GM21825 (cell line): Measurements from ENCODE around the gene MACROH2A2.

Source experiments
- ATAC-seq: cut with Tn5 transposase; IDR thresholded peaks from one replicate; pipeline ENCODE4 v1.9.1; 2021; ENCODE audit warnings: mild to moderate bottlenecking, moderate library complexity; ENCODE audit not compliant: unreplicated experiment

Gene MACROH2A2

DNA sequence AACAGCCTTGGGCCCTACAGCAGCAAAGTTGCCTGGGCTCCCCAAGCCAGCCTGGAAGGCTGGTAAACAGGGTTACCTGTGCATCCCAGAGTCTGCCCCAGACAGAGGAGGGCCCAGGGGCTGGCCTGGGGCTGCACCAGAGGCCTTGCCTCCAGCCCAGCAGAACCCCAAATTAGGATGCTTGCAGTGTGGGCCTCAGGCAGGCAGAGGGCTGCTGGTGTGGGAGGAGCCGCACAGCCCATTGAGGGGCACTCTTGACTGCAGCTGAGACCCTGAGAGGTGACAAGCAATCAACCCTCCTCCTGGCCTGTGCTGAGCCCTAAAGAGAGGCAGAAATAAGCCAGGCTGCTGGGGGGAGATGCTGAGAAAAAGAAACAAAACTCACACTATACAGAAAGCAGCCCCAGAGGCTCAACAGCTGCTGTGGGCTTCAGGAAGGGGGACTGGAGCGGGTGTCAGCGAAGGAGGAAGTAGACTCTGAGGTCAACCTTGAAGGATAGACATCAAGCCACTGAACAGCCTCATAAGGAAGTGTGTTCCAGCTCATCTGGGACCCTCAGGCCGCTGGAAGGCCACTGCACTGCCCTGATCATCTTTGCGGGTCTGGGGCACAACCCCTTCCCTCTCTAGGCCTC, 73.4 kb downstream of the MACROH2A2 start:
- ATAC-seq = no peak

DNA sequence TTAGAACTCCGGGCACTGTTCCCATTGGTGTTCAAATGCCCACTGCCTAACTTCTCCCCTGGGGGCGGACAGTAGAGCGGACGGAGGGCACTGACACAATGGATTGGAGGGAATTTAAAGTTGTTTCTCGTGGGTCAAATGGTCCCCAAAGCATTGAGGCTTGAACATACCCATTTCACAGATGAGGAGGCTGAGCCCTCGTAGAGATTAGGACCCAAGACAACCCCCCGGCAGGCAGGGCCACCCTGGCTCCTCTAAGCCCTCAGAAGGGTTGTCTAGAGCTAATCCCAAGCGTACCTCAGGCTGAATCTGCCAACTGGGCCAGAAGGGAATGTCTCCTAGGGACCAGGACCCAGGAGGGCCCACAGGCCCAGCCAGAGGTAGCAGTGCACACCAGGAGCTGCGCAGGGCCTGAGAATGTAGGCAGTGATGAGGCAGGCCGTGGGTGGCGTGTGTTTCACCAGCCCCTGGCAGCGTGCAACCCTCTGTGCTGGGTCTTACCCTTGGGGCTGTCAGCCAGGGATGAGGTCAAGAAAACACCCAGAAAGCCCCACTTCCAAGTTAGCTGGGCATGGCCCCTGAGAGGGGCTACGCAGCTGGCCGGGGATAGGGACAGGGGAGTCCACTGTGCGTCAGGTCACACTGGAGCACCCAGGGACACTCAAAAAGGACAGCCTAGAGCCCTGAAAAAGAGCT, 74.2 kb downstream of the MACROH2A2 start:
- ATAC-seq = no peak

DNA sequence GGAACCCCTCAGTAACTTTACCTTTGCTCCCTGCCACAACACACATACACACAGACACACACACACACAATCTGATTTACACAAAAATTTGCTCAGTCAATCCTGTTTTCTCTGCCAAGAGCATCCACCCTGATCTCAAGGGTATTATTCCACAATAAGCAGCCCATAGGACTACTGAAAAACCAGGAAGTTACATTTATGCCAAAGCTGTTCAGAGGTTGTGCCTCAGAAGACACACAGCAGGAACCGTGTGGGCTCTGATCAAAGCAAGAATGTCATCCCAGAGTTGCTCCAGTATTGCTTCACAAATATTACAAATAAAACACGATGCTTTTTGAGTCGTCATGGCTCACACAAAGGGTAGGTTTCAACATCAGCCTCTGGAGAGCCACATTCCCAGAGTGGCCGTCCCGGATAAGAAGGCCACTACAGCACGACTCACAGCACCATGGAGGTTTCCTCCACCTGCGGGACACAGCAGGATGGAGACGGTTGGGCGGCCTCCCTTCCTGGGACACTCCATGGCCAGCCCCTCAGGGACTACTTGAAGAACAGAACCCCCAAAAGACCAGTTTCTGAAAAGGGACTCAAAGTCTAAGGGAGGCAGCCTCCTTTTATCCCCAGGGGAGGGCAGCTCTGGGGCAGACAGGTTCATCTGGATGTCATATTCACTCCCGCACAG, 78.4 kb downstream of the MACROH2A2 start:
- ATAC-seq = no peak

DNA sequence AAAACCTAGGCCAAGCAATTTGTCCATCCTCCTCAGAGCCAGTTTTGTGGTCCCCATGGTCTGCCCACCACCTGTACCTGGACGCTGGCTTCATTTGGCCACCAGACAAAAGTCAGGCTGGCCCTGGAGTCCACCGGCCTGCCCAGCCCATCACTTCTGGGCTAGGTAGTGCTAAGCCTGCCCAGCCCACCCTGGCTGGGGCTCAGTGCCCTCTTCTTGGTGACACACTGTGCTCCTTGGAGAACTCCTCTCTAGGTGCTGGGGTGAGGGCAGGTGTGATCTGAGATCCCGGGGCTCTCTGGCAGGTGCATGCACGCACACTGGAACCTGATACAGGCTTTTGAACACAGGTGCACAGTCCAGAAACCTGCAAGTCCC, 78.9 kb downstream of the MACROH2A2 start:
- ATAC-seq = no peak

DNA sequence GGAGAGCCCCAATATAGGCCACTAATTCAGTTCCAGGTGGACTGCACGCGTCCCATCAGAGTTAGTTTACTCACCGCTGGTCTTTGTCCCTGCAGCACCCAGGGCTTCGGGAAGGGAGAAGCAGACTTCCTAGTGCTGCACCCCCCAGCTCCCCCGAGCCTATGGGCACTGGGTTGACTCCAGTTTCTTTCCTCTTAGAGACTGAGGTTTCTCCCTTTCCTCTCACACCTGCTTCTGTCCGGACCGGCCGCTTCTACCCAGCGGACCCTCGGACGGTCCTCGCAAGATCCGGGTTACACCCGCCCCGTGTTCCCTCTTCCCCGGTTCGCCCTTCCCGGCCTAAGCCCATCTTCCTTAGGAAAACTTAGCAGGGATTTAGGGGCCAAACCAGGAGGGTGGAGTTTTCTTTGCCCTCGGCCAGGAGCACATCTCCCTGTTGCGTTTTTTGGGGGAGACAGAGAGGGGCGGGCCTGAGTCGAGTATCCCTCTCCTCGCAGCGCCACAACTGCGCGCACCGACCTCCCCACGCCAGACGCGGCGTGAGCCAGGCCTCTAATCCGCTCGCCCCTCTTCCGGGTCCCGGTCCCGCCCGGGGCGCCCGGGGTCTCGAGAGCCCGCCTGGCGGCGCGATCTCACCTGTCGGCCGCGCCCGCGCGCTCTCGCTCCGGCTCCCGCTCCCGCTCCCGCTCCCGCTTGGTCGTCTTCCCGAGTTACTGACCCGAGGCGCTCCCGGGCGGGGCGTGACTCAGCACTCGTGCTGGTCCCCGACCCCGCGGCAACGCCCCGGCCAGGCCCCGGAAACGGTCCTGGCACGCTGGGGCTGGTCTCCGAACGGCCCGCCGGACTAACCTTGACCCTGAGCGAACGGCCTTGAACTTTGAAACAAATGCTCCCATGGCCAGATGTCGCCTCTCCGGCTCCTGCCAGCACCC, 79.7 kb downstream of the MACROH2A2 start, which contains the start of gene AIFM2:
Gene AIFM2 (minus strand): TSS at position 728 of the 932 bp plus-strand sequence. CDS start 8,741 bp downstream, outside the sequence.
- peak; percentile 56 for ATAC-seq

DNA sequence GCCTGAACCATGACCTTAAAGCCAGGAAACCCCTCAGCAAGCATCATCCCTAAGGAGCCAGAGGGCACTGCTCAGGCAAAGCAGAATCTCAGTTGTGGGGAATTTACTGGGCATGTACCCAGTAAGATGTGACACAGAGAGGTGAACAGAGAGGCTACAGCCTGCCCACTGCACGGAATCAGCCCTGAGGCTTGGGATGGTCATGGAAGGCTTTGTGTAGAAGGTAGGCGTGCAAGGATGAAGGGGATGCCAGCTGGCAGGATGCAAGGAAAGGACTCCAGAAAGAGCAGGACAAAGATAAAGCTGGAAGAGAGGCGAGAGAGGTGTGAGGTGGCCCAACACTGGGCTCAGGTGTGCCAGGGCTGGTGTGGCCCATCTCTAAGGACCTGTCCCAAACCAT, 82.4 kb downstream of the MACROH2A2 start:
- no peak for ATAC-seq

DNA sequence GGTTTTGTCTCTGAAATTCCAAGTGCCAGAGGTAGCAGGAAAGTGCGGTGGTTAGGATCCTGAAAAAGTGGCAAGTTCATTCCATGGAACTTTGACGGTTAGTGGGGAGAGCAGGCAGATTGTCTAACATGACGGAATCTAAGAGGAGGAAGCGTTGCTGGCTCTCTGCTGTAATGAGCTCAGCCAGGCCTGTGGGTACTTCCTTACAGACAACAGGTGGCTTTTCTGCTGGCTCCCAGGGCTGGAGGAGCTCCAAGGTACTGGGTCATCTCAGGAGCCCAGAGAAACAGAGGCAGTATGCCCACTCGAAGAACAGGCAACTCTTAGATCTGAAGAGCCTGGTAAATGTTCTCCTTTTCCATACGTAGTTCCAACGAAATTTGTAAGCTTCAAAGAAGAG, 83.0 kb downstream of the MACROH2A2 start:
- no peak for ATAC-seq

DNA sequence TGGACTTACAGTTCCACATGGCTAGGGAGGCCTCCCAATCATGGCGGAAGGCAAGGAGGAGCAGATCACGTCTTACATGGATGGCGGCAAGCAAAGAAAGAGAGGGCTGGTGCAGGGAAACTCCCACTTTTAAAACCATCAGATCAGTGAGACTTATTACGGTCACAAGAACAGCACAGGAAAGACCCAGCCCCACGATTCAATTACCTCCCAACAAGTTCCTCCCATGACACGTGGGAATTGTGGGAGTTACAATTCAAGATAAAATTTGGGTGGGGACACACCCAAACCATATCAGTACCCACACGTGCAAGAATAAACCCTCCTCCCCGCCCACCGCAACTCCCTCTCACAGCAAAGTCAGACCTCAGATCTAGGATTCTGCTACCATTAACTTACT, 84.5 kb downstream of the MACROH2A2 start:
- ATAC-seq = no peak

DNA sequence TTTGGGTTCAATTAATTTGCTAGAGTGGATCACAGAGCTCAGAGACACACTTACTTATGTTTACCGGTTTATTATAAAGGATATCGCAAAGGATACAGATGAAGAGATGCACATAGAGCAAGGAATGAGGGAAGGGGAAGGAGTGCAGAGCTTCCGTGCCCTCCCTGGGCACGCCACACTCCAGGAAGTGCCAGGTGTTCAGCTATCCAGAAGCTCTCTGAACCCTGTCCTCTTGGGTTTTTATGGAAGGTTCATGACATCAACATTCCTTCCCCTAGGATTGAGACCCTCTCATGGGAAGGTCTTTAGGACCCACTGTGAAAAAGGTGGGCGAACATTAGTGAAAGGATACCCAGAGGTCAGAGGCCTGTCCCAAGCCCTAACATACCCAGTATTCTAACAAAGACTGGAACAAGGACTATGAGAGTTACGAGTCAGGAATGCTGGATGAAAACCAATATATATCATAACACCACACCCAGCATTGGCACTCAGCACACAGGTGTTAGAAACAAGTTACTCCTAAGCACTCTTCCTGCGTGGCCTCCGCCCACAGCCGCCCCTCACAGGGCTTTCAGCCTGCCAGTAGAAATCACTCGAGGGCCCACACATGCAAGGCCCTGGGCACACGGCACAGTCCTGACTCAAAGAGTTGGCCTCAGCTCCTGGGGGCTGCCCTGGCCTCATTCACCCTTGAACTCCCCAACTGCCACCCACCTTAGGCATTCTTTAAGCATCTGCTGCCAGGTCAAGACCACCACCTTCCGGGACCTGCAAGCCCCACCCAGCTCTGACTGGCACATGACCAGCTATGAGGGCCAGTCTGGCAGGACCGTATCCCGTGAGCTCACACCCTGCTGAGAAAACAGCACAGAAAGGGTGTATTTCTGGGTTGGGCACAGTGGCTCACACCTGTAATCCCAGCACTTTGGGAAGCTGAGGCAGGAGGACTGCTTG, 85.6 kb downstream of the MACROH2A2 start:
- ATAC-seq = no peak

DNA sequence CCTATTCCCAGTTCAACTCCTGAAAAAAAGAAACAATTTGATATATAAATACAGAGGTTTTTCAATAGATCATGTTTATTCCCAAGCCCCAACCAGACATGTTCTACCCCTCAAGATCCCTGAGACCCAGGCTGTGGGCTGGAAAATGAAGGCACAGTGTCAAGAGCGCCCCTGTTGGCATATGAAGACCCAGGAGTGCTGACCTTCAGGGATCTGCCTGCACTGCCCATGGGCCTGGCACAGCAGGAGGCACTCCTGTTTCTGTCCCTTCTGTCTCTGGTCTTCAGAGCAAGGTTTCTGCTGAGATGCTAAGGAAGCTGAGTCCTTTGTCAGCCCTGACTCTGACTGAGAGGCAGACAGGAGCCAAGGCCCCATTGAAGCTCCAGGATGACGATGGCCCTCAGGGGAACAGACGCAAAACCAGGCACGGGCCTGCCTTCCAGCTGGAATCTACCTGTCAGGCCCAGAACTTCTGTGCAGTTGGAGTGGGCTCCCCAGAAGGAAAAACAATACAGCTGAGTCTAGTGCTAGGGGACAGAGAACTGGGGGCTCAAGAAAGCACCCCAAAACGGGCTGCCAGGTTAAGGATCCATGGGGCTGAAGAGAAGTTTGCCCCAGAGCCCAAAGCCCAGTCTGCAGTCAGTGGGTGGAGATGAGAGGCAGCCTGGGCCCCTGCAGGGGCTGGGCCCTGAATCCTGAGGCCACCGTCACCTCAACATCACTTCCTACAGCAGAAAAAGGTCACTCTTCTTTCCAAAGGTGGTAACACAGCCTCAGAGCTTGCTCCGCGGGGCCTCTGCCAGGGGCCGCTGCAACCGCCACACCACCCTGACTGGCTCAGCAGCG, 86.7 kb downstream of the MACROH2A2 start:
- ATAC-seq = no peak

DNA sequence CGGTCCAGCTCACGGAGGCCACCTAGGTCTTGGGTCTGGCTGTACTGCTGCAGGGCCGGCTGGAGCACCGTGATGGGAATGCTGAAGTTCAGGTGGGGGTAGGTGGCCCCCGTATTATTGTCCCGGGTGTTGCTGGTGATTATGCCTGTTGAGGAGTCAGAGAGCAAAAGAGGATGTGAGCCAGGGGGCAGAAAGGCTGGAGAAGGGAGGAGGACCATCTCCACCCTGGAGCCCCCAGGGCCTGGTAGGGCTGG, 87.3 kb downstream of the MACROH2A2 start:
- ATAC-seq = no peak

DNA sequence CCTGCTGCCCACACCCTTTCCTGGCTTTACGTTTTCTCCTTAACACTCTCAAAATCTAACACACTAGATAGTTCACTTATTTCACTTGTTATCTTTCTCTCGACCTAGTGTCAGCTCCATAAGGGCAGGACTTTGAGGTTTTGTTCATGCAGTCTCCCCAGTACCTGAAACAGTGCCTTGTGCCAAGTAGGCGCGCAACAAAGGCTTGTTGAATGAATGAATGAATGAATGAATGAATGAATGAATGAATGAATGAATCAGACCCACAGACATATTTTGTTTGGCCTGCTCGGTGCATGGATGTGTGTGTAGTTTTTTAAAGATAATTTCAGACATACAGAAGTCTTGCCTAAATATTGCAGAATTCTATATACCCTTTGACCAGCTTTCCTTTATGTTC, 87.7 kb downstream of the MACROH2A2 start:
- ATAC-seq = no peak

DNA sequence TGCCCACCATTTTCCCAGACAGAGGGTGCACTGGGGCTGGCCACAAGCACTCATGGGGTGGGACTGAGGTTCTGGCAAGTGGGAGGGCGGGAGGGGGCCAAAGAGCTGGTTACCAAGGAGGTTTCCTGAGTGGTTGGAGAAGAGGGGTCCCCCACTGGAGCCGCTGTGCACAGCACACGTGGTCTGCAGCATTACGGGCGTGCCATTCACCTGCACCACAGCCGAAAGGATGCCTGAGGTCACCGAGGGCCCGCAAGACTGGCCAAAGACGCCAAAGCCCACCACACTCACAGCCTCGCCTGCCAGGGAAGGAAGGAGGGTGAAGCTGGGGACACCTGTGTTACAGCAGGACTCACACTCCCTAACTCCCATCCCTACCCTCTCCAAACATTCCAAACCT, 89.9 kb downstream of the MACROH2A2 start:
- no peak for ATAC-seq

DNA sequence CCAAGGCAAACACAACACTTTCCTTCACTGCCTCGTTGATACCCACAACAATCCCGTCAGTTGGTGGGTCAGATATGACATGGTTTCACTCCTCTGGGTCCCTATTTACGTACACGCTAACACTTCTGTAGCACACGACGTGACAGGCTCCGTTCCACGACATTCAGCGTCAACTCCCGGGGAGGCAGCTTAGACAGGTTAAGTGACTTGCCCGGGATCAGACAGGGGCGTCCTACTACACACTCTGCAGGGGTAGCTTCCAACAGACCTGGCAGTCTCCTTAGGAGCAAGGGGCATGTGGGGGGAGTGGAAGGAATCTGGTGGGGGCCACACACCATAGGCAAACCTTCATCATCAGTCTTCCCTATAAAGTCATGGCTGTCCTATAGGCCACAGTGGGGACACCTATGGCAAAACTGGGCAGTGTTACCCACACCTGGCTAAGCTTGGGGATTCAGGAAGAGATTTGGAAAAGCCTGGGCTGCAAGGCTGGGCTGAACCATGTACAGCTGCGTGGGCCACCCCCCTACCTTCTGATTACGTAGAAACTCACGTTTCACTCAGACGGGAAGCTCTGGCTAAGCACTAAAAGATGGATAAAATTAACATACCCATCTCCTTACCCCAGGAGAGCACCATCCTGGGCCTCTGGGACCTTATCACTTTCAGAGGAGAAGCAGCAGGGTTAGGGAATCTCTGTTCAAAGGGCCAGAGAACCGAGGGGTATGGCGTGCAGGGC, 91.9 kb downstream of the MACROH2A2 start:
- no peak for ATAC-seq

DNA sequence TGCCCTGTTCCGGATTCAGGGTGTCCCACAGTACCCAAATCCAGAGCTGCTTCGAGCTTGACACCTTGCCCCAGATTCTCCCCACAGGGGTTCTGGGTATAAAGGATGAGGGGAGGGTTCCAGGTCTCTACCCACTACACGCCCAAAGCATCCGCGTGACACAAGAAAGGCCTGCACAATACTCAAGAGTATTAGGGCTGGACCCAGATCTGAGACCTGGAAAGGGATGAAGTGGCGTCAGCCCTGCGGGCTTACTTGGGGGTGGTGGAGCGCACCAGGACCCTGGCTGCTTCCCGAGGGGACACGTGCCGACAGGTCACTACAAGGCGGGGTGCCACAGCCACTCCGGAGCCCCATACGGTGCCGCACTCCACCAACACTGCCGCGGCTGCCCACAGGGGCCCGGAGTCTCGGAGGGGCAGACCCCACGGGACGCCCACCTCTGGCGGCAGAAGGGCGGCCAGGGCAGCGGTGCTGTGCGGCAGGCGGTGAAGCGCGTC, 92.6 kb downstream of the MACROH2A2 start:
- ATAC-seq = peak; percentile 18

DNA sequence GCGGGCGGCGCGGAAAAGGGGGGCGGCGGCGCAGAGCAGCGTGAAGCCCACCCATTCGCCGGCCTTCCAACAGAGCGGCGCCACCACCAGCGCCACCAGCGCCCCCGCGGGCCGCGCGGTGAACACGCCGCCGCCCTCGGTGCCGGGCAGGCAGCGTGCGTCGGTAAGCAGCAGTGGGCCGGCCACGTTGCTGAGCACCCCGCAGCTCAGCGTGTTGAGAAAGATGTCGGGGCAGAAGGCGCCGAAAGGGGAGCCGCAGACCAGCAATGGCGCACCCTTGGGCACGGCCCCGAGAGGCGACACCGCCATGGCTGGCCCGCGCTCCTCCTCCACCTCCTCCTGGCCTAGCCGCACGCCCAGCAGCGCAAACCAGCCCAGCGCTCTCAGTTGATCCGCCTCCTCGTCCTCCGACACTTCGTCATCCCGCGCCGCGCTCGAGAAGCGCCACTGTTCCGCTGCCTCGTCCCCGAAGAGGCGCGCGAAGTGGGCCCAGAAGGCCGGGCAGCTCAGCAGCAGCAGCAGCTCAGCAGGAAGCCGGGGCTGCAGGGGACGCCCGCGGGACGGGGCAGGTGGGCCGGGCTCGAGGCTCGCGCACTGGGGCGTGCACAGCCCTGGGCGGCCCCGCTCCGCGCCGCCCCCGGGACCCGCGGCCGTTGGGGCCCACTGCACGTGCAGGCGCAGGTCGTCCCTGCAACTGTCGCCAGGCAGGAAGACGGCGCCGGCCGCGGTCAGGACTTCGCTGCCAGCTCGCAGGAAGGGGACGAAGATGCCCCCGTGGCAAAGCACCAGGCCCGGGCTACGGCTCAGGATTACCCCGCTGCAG, 93.2 kb downstream of the MACROH2A2 start:
- peak; percentile 51 for ATAC-seq

DNA sequence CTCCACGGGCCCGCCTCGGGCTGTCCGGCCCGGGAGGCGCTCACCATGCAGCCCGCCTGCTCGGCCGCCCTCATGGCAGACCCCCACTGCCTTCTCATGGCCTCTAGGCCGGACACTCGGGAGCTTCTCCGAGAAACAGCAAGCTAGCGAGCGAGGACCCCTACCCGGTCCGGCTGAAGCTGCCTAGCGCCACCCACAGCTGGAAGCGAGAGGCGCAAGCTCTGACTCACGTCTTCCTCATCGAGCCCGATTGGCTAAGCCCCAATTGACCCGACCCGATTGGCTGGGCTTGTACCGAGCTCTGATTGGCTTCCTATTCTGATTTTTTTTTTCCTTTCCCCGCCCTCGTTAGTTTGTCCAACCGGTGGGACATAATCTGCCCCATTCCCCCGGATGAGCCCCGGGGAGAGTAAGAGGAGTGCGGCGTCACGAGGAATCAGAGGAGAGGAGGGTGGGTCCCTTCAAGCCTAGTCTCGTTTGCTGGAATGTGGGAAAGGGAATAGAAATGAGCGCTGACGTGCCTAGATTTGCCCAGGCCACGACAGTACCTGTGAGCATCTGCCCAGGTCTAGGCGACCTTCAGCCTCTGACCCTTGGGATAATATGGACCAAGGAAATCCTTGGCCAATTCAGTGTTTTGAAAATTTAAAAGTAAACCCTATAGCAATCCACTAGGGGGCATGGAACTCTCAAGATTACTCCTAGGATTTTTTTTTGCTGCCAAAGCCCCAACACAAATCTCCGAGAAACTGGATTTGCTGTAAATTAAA, 94.0 kb downstream of the MACROH2A2 start, which contains the start of gene TYSND1:
Gene TYSND1 (minus strand): TSS at position 212 of the 770 bp plus-strand sequence. CDS start 114 bp downstream, at position 98.
- peak; percentile 90 for ATAC-seq
